GM23338 (cell line): ENCODE measurements around the gene NOTCH1. TPM values are rescaled to one million over a fixed set of nuclear protein-coding genes. Genes with fewer than 3 reads are reported as not detected.

ENCODE experiments used
- ATAC-seq: fragments of 200-7000 bp; cut with Tn5 transposase; 3 replicates; pipeline ENCODE4 v1.9.1; 2020
- DNase-seq: peaks from one replicate; pipeline ENCODE4 v3.0.0-alpha.2; 2015; ENCODE audit warnings: low spot score
- H2AFZ ChIP-seq: fragments of 200-600 bp; sonication (generic); 2 replicates; pipeline ENCODE4 v1.8.0; 2016; ENCODE audit warnings: antibody characterized with exemption, mild to moderate bottlenecking, moderate library complexity
- H3F3A ChIP-seq: fragments of 200-600 bp; sonication (generic); replicated peaks from 2 replicates; pipeline ENCODE4 v1.8.0; 2017; ENCODE audit warnings: antibody characterized with exemption, mixed run types, low read depth
- H3K27ac ChIP-seq: fragments of 200-600 bp; sonication (generic); 2 replicates; pipeline ENCODE4 v1.6.1; 2016; ENCODE audit warnings: low read depth
- H3K27me3 ChIP-seq: fragments of 200-600 bp; sonication (generic); 2 replicates; pipeline ENCODE4 v1.8.0; 2016; ENCODE audit warnings: mild to moderate bottlenecking, mixed run types, moderate library complexity; ENCODE audit not compliant: insufficient read depth
- H3K36me3 ChIP-seq: fragments of 200-600 bp; sonication (generic); 2 replicates; pipeline ENCODE4 v1.8.0; 2016; ENCODE audit warnings: mild to moderate bottlenecking; ENCODE audit not compliant: insufficient read depth
- H3K4me1 ChIP-seq: fragments of 200-600 bp; sonication (generic); 2 replicates; pipeline ENCODE4 v1.8.0; 2016; ENCODE audit warnings: mild to moderate bottlenecking, moderate library complexity; ENCODE audit not compliant: insufficient read depth
- H3K4me2 ChIP-seq: fragments of 200-600 bp; sonication (generic); 2 replicates; pipeline ENCODE4 v1.7.1; 2017; ENCODE audit warnings: mixed run types
- H3K4me3 ChIP-seq: fragments of 200-600 bp; sonication (generic); 2 replicates; pipeline ENCODE4 v1.6.1; 2016; ENCODE audit warnings: mixed run types
- H3K79me2 ChIP-seq: fragments of 200-600 bp; sonication (generic); replicated peaks from 2 replicates; pipeline ENCODE4 v1.8.0; 2017; ENCODE audit warnings: mild to moderate bottlenecking; ENCODE audit not compliant: insufficient read depth
- H3K9me2 ChIP-seq: fragments of 200-600 bp; sonication (generic); 2 replicates; pipeline ENCODE4 v1.8.0; 2017; ENCODE audit not compliant: insufficient read depth
- H4K20me1 ChIP-seq: fragments of 200-600 bp; sonication (generic); replicated peaks from 2 replicates; pipeline ENCODE4 v1.8.0; 2017; ENCODE audit warnings: mild to moderate bottlenecking; ENCODE audit not compliant: insufficient read depth
- H3K27ac Mint-ChIP-seq: 2 replicates; pipeline ENCODE4 v1.8.0; 2020; ENCODE audit warnings: inconsistent platforms, mild to moderate bottlenecking, moderate library complexity, mixed read lengths
- H3K27me3 Mint-ChIP-seq: 3 replicates; pipeline ENCODE4 v1.8.0; 2022; ENCODE audit warnings: low read depth, mild to moderate bottlenecking, moderate library complexity, mixed read lengths, inconsistent platforms; ENCODE audit not compliant: insufficient read depth, poor library complexity
- H3K36me3 Mint-ChIP-seq: 3 replicates; pipeline ENCODE4 v1.8.0; 2021; ENCODE audit warnings: low read depth, mild to moderate bottlenecking, inconsistent platforms, moderate library complexity, mixed read lengths
- H3K4me1 Mint-ChIP-seq: 3 replicates; pipeline ENCODE4 v1.8.0; 2020; ENCODE audit warnings: mild to moderate bottlenecking, inconsistent platforms, mixed read lengths
- H3K4me3 Mint-ChIP-seq: 3 replicates; pipeline ENCODE4 v1.8.0; 2021; ENCODE audit warnings: moderate library complexity, mild to moderate bottlenecking, inconsistent platforms, mixed read lengths
- H3K9me3 Mint-ChIP-seq: 3 replicates; pipeline ENCODE4 v1.8.0; 2020; ENCODE audit warnings: moderate library complexity, mild to moderate bottlenecking, inconsistent platforms, mixed read lengths
- CREB1 ChIP-seq: fragments of 250-450 bp; sonication (Bioruptor Pico); IDR thresholded peaks from 2 replicates; pipeline ENCODE4 v1.5.0; 2020; ENCODE audit warnings: low read depth, mild to moderate bottlenecking, moderate library complexity
- CTCF ChIP-seq, 2 experiments: fragments of 200-600 bp in 1 of 2; sonication (generic) in 1 of 2; conservative IDR thresholded peaks; 2 replicates each; pipeline versions ENCODE4 v1.5.1 to v1.6.1; 2016 to 2017; ENCODE audit warnings: antibody characterized with exemption in 2 of 2, low read depth in 2 of 2, mild to moderate bottlenecking in 2 of 2, moderate library complexity in 1 of 2
- ETS1 ChIP-seq: IDR thresholded peaks from 2 replicates; pipeline ENCODE4 v1.6.1; 2016; ENCODE audit warnings: antibody characterized with exemption
- EZH2 ChIP-seq: fragments of 200-600 bp; sonication (generic); IDR thresholded peaks from one replicate; pipeline ENCODE4 v1.8.0; 2017; ENCODE audit warnings: antibody characterized with exemption, mild to moderate bottlenecking, low read depth; ENCODE audit not compliant: unreplicated experiment
- EZH2phosphoT487 ChIP-seq: fragments of 200-600 bp; sonication (generic); IDR thresholded peaks from one replicate; pipeline ENCODE4 v1.8.1; 2018; ENCODE audit warnings: antibody characterized with exemption; ENCODE audit not compliant: unreplicated experiment
- JUNB ChIP-seq: IDR thresholded peaks from one replicate; pipeline ENCODE4 v1.6.1; 2016; ENCODE audit warnings: antibody characterized with exemption; ENCODE audit not compliant: unreplicated experiment
- NANOG ChIP-seq: IDR thresholded peaks from 2 replicates; pipeline ENCODE4 v1.6.1; 2016; ENCODE audit warnings: antibody characterized with exemption, borderline replicate concordance
- POLR2AphosphoS5 ChIP-seq: IDR thresholded peaks from 2 replicates; pipeline ENCODE4 v1.6.1; 2016; ENCODE audit warnings: antibody characterized with exemption, low read depth
- REST ChIP-seq: IDR thresholded peaks from one replicate; pipeline ENCODE4 v1.6.1; 2018; ENCODE audit warnings: antibody characterized with exemption; ENCODE audit not compliant: unreplicated experiment
- STAT1 ChIP-seq: IDR thresholded peaks from one replicate; pipeline ENCODE4 v1.6.1; 2016; ENCODE audit warnings: antibody characterized with exemption; ENCODE audit not compliant: unreplicated experiment
- ZNF114 ChIP-seq: fragments of 250-450 bp; sonication (Bioruptor Pico); IDR thresholded peaks from 2 replicates; pipeline ENCODE4 v1.5.0; 2020; ENCODE audit warnings: mild to moderate bottlenecking, moderate library complexity
- ZNF331 ChIP-seq: fragments of 250-450 bp; sonication (Bioruptor Pico); IDR thresholded peaks from 2 replicates; pipeline ENCODE4 v1.5.0; 2020; ENCODE audit warnings: low read depth, mild to moderate bottlenecking, moderate library complexity
- ZNF462 ChIP-seq: fragments of 250-450 bp; sonication (Bioruptor Pico); IDR thresholded peaks from 2 replicates; pipeline ENCODE4 v1.5.0; 2020; ENCODE audit warnings: mild to moderate bottlenecking, moderate library complexity
- polyA plus RNA-seq: library from polyadenylated mRNA; unstranded; fragments of >200 nt; fragmentation: Nextera tagmentation; extraction: Ambion mirVana; gene quantifications from 2 replicates; pipeline ENCODE4 v1.2.1, GENCODE V29; 2016
- total RNA-seq: library from RNA; depleted of rRNA; stranded (reverse); fragments of >200 nt; shearing (Covaris generic); gene quantifications from 2 replicates; pipeline ENCODE4 v1.2.3, GENCODE V29; 2014

Gene NOTCH1
- total and polyA plus RNA-seq, 2 experiments from 2014 or later, result 9.9 to 97.2 TPM

- H3K27ac ChIP-seq, result no peak overlapping the region
- H3K4me1 ChIP-seq, result peaks cover 21% of the 10 kb centered on the region
- H3K27ac Mint-ChIP-seq, result no peak overlapping the region
- 0 out of 2 replicates have a peak, but pooled peaks cover 7% of the 10 kb centered on the region for H3K9me2 ChIP-seq
- ATAC-seq (no peak), DNase-seq (no peak)
- no peaks in the 10 kb centered on the region for H4K20me1 ChIP-seq
- H3F3A ChIP-seq, result peaks cover 29% of the 10 kb centered on the region
- no peaks in the 10 kb centered on the region for H3K9me3 Mint-ChIP-seq
- H3K36me3 Mint-ChIP-seq, result peaks cover 5% of the 10 kb centered on the region; the same call in 1 of the 3 replicates
- no peak overlapping the region for H3K4me3 ChIP-seq
- no peak overlapping the region for H2AFZ ChIP-seq
- H3K79me2 ChIP-seq, result no peaks in the 10 kb centered on the region
- H3K4me1 Mint-ChIP-seq, result peaks cover 44% of the 10 kb centered on the region
- no peaks in the 10 kb centered on the region for H3K27me3 ChIP-seq
- H3K27me3 Mint-ChIP-seq, result peaks cover 20% of the 10 kb centered on the region
- no peaks in the 10 kb centered on the region for H3K36me3 ChIP-seq
- H3K4me2 ChIP-seq, result no peak overlapping the region
- H3K4me3 Mint-ChIP-seq, result no peak overlapping the region
- no peak for TF ChIP-seq POLR2AphosphoS5
- TF ChIP-seq ZNF462, result no peak
- no peak for TF ChIP-seq EZH2phosphoT487
- TF ChIP-seq NANOG, result no peak
- no peak for TF ChIP-seq ETS1
- no peak for TF ChIP-seq REST
- TF ChIP-seq EZH2, result no peak
- TF ChIP-seq STAT1, result no peak
- no peak for TF ChIP-seq JUNB
- no peak for TF ChIP-seq CTCF (conservative IDR thresholded peaks at IDR 0.05; ENCODE audit: low read depth in 2 of 2)
- TF ChIP-seq CREB1 (CRISPR knock-in tag), result no peak
- TF ChIP-seq ZNF331 (CRISPR knock-in tag), result no peak
- TF ChIP-seq ZNF114 (CRISPR knock-in tag), result no peak
These were observed 38.6 kb upstream of the NOTCH1 start for GRCh38 chr9:136584401-136584932.
